Measurements from ENCODE around the gene RAB6D.
"Not testable (repeated sequence)": the region's sequence is repeated elsewhere in the genome, so short reads cannot be mapped to it uniquely, and the experiment has no call there.

DNA sequence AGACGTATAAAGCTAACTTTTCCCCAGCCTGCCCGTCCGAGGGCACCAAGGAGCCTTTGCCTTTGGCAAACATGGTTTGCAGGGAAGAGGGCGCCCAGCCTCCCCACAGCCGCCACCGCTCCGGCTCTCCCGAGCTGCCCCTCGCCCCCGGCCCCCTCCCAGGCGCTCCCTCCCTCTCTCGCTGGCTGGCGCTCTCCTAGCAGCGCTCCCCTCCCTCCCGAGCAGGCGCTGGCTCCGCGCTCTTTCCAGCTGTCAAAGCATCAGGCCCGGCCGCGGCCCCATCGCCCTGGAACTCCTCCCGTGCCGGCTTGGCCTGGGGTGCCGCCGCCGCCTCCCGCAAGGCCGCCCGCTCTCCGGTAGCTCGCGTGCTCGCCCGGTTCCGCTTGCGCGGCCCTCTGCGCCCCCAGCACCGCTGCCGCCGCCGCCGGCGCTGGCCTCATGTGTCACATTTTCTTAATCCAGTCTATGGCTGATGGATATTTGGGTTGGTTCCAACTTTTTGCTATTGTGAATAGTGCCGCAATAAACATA, 10.7 kb downstream of the RAB6D start:
- TF ChIP-seq CTCF (IDR thresholded peaks at IDR 0.05; ENCODE audit: low read length); EZH2 (IDR thresholded peaks at IDR 0.05; ENCODE audit: borderline replicate concordance, low read length): not testable (repeated sequence)

All from OCI-LY1 (cell line).